Measurements from ENCODE around the gene GGCT. TPM values are rescaled to one million over a fixed set of nuclear protein-coding genes. Genes with fewer than 3 reads are reported as not detected.

Gene GGCT
- total and polyA plus RNA-seq, 2 of the 8 experiments (the other 6 are each of a cell fraction or from before 2014, with no cell fraction given), result 50.0 to 129 TPM

DNA sequence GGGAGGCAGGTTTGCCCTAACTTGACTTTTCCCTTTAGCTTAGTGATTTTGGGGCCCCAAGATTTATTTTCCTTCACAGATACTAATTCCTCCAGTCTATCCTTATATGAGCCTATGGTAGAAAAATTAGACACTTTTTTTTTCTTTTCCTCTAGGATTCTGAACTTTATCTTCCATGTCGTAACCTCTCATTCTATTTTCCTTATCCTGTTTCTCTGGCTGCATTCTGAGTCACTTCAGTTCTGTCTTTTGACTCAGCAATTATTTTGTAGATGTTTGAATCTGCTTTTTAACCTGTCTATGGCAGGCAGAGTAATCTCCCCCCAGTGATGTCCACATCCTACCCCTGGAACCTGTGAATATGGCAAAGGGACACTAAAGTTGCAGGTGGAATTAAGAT is 19.0 kb downstream of the GGCT start:
- Histone ChIP-seq H4K20me1 (replicated peaks in 1 of 2; ENCODE audit: control insufficient read depth in 1 of 2, insufficient read depth in 2 of 2, low read length in 2 of 2) (no peaks in the 10 kb centered on the region), H3K18ac (ENCODE audit: extremely low read depth, low read length) (no peak overlapping the region), H2BK12ac (ENCODE audit: low read depth, low read length) (no peak overlapping the region), H3K9ac (replicated peaks in 1 of 4; ENCODE audit: extremely low read depth in 1 of 4, low read depth in 3 of 4, low read length in 3 of 4) (no peak overlapping the region), H2BK5ac (ENCODE audit: low read depth, low read length) (no peak overlapping the region), H3K56ac (replicated peaks; ENCODE audit: insufficient read length, low read depth, low read length) (no peak overlapping the region), H2BK20ac (ENCODE audit: low read length) (no peak overlapping the region), H3K9me3 (ENCODE audit: insufficient read depth in 2 of 2, low read depth in 1 of 2, low read length in 1 of 2) (peaks cover 0 to 3% of the 10 kb centered on the region in 2 experiments; a peak in 1 of 4 replicates), H3K4me1 (replicated peaks in 1 of 4; ENCODE audit: control insufficient read depth in 3 of 4, insufficient read depth in 4 of 4, low read length in 3 of 4) (no peaks in the 10 kb centered on the region), H2BK15ac (ENCODE audit: low read length) (no peak overlapping the region), H3K27me3 (replicated peaks in 1 of 4; ENCODE audit: control insufficient read depth in 3 of 4, extremely low read depth in 1 of 4, insufficient read depth in 3 of 4, low read length in 3 of 4) (no peaks in the 10 kb centered on the region), H3K79me1 (ENCODE audit: low read depth, low read length) (no peaks in the 10 kb centered on the region), H4K5ac (ENCODE audit: insufficient read length, low read depth, low read length) (no peak overlapping the region), H3K36me3 (ENCODE audit: control insufficient read depth in 2 of 4, insufficient read depth in 4 of 4, low read length in 3 of 4) (no peaks in the 10 kb centered on the region), H3K23me2 (ENCODE audit: low read depth, low read length) (no peaks in the 10 kb centered on the region), H2AFZ (ENCODE audit: low read length) (no peak overlapping the region), H3K4me2 (ENCODE audit: insufficient read depth in 1 of 2, low read depth in 2 of 2, low read length in 2 of 2) (no peak overlapping the region), H3K79me2 (ENCODE audit: control insufficient read depth in 1 of 2, insufficient read depth in 2 of 2, low read length in 2 of 2) (no peaks in the 10 kb centered on the region), H4K8ac (ENCODE audit: extremely low read depth, insufficient read depth, low read length) (no peak overlapping the region), H3K4ac (replicated peaks; ENCODE audit: insufficient read length, low read depth, low read length) (no peak overlapping the region), H2AK5ac (ENCODE audit: low read depth, low read length) (no peak overlapping the region), H3K27ac (ENCODE audit: low read depth, low read length) (no peak overlapping the region), H4K91ac (replicated peaks; ENCODE audit: insufficient read length, low read length) (no peak overlapping the region), H3K14ac (ENCODE audit: insufficient read length) (no peak overlapping the region), H2BK120ac (replicated peaks; ENCODE audit: low read depth, low read length) (no peak overlapping the region), H3K23ac (ENCODE audit: insufficient read length) (no peak overlapping the region), H3K4me3 (ENCODE audit: extremely low read depth in 1 of 4, insufficient read depth in 2 of 4, low read depth in 3 of 4, low read length in 4 of 4) (no peak overlapping the region)
- ChIA-PET CTCF (ENCODE audit: partially characterized antibody) (interaction anchor here (1.5 kb wide), 1 partner anchor 17 kb away, joined by 3 read pairs; no protein-coding TSS in a partner anchor), POLR2A (ENCODE audit: partially characterized antibody) (no interaction called here)
- DNase-seq (ENCODE audit: low read depth in 1 of 2, low spot score in 2 of 2) (no peak), FAIRE-seq (no peak)
- 100% methylated on average over 1 of the region's 1 CpG; no CpG with 5 or more reads in 1 of the 2 experiments for WGBS, 2 experiments (ENCODE audit: extremely low coverage in 1 of 2, insufficient coverage in 1 of 2, insufficient read length in 1 of 2, insufficient replicate concordance in 2 of 2, low coverage in 1 of 2, low lambda C conversion rate in 2 of 2, missing lambda C conversion rate in 1 of 2)
- TF ChIP-seq JUN (IDR thresholded peaks at IDR 0.05; ENCODE audit: low read depth, low read length) (no peak), SUZ12 (IDR thresholded peaks at IDR 0.05; ENCODE audit: low read length) (no peak), HDAC2 (IDR thresholded peaks at IDR 0.05; ENCODE audit: borderline replicate concordance in 1 of 2, low read depth in 2 of 2, low read length in 2 of 2) (no peak), CEBPB (IDR thresholded peaks at IDR 0.05; ENCODE audit: low read depth, low read length) (no peak), ZNF274 (IDR thresholded peaks at IDR 0.05; ENCODE audit: borderline replicate concordance, extremely low read depth, low read length) (no peak), RBBP5 (IDR thresholded peaks at IDR 0.05; ENCODE audit: borderline replicate concordance, low read depth, low read length) (no peak), BRCA1 (IDR thresholded peaks at IDR 0.05; ENCODE audit: low read depth, low read length) (no peak)
- TF ChIP-seq, protein P1, sequence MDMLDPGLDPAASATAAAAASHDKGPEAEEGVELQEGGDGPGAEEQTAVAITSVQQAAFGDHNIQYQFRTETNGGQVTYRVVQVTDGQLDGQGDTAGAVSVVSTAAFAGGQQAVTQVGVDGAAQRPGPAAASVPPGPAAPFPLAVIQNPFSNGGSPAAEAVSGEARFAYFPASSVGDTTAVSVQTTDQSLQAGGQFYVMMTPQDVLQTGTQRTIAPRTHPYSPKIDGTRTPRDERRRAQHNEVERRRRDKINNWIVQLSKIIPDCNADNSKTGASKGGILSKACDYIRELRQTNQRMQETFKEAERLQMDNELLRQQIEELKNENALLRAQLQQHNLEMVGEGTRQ (IDR thresholded peaks at IDR 0.05; ENCODE audit: low read length), result no peak
- TF ChIP-seq, protein P2, sequence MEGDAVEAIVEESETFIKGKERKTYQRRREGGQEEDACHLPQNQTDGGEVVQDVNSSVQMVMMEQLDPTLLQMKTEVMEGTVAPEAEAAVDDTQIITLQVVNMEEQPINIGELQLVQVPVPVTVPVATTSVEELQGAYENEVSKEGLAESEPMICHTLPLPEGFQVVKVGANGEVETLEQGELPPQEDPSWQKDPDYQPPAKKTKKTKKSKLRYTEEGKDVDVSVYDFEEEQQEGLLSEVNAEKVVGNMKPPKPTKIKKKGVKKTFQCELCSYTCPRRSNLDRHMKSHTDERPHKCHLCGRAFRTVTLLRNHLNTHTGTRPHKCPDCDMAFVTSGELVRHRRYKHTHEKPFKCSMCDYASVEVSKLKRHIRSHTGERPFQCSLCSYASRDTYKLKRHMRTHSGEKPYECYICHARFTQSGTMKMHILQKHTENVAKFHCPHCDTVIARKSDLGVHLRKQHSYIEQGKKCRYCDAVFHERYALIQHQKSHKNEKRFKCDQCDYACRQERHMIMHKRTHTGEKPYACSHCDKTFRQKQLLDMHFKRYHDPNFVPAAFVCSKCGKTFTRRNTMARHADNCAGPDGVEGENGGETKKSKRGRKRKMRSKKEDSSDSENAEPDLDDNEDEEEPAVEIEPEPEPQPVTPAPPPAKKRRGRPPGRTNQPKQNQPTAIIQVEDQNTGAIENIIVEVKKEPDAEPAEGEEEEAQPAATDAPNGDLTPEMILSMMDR (IDR thresholded peaks at IDR 0.05; ENCODE audit: control extremely low read depth in 1 of 3, insufficient read depth in 1 of 3, low read depth in 1 of 3, low read length in 3 of 3), result no peak
- TF ChIP-seq, protein P3, sequence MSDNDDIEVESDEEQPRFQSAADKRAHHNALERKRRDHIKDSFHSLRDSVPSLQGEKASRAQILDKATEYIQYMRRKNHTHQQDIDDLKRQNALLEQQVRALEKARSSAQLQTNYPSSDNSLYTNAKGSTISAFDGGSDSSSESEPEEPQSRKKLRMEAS (IDR thresholded peaks at IDR 0.05), result no peak

Data from H1 (cell line).